HepG2 (cell line): ENCODE results near the gene C14orf93. TPM values are rescaled to one million over a fixed set of nuclear protein-coding genes. Genes with fewer than 3 reads are reported as not detected.

Experiments used
- ATF7 ChIP-seq, 2 experiments: fragments of 450-650 bp in 1 of 2; sonication (generic) in 1 of 2; formaldehyde crosslinking in 1 of 2; IDR thresholded peaks; 2 replicates each; pipeline versions ENCODE4 v1.4.0 to v1.6.1; 2016 to 2020; ENCODE audit warnings: antibody characterized with exemption in 1 of 2, mild to moderate bottlenecking in 1 of 2, missing genetic modification reagents in 1 of 2
- CBFB ChIP-seq: sonication (generic); formaldehyde crosslinking; IDR thresholded peaks from 2 replicates; pipeline ENCODE4 v1.4.0; 2020; ENCODE audit warnings: missing genetic modification reagents
- DMAP1 ChIP-seq: IDR thresholded peaks from 2 replicates; pipeline ENCODE4 v1.6.1; 2016
- HDAC2 ChIP-seq: sonication (generic); formaldehyde crosslinking; IDR thresholded peaks from 2 replicates; pipeline ENCODE4 v1.4.0; 2020; ENCODE audit warnings: missing genetic modification reagents
- HIVEP1 ChIP-seq: sonication (generic); formaldehyde crosslinking; IDR thresholded peaks from 2 replicates; pipeline ENCODE4 v1.4.0; 2020; ENCODE audit warnings: mild to moderate bottlenecking, missing genetic modification reagents
- NFE2L1 ChIP-seq: sonication (generic); formaldehyde crosslinking; IDR thresholded peaks from 2 replicates; pipeline ENCODE4 v1.4.0; 2020; ENCODE audit warnings: missing genetic modification reagents, mild to moderate bottlenecking, borderline replicate concordance
- SMAD1 ChIP-seq: sonication (generic); formaldehyde crosslinking; IDR thresholded peaks from 2 replicates; pipeline ENCODE4 v1.4.0; 2020; ENCODE audit warnings: missing genetic modification reagents, low read depth, mild to moderate bottlenecking, borderline replicate concordance
- SSRP1 ChIP-seq: IDR thresholded peaks from 2 replicates; pipeline ENCODE4 v1.6.1; 2016; ENCODE audit warnings: control low read depth
- TAF1 ChIP-seq: sonication (generic); formaldehyde crosslinking; IDR thresholded peaks from 2 replicates; pipeline ENCODE4 v1.4.0; 2020; ENCODE audit warnings: missing genetic modification reagents
- ZBTB46 ChIP-seq: sonication (generic); formaldehyde crosslinking; IDR thresholded peaks from 2 replicates; pipeline ENCODE4 v1.4.0; 2020; ENCODE audit warnings: mild to moderate bottlenecking, missing genetic modification reagents, borderline replicate concordance
- ZNF547 ChIP-seq: sonication (generic); formaldehyde crosslinking; IDR thresholded peaks from 2 replicates; pipeline ENCODE4 v1.5.1; 2020; ENCODE audit warnings: mild to moderate bottlenecking, missing genetic modification reagents
- ZNF552 ChIP-seq: sonication (generic); formaldehyde crosslinking; IDR thresholded peaks from 2 replicates; pipeline ENCODE4 v1.9.0; 2022; ENCODE audit warnings: missing genetic modification reagents, mild to moderate bottlenecking, borderline replicate concordance
- ZNF619 ChIP-seq: sonication (generic); formaldehyde crosslinking; IDR thresholded peaks from 2 replicates; pipeline ENCODE4 v1.4.0; 2020; ENCODE audit warnings: mild to moderate bottlenecking, missing genetic modification reagents
- ZNF678 ChIP-seq: sonication (generic); formaldehyde crosslinking; IDR thresholded peaks from 2 replicates; pipeline ENCODE4 v1.4.0; 2020; ENCODE audit warnings: mild to moderate bottlenecking, missing genetic modification reagents
- polyA plus RNA-seq, 8 experiments: library from polyadenylated mRNA; depleted of rRNA in 3 of 8; stranded (reverse) in 7 of 8; unstranded in 1 of 8; fragments of >200 nt; fragmentation: Illumina TruSeq in 4 of 8; extraction: Trizol in 4 of 8; gene quantifications; 2 replicates each; pipeline versions ENCODE4 v1.2.1 to v1.2.3, GENCODE V29; 2011 to 2016; ENCODE audit warnings: low read depth in 4 of 8, missing spikeins in 1 of 8, mixed read lengths in 1 of 8; ENCODE audit not compliant: insufficient read depth in 1 of 8
- total RNA-seq, 5 experiments: library from RNA; depleted of rRNA; stranded (reverse); fragments of >200 nt; fragmentation: Illumina TruSeq; extraction: Trizol; gene quantifications; 2 replicates each; pipeline ENCODE4 v1.2.3, GENCODE V29; 2016; ENCODE audit warnings: low read depth in 1 of 5
- TF ChIP-seq, protein P1 (sequence below): sonication (generic); formaldehyde crosslinking; IDR thresholded peaks from 2 replicates; pipeline ENCODE4 v1.4.0; 2020; ENCODE audit warnings: low read depth, missing genetic modification reagents
- TF ChIP-seq, protein P2 (sequence below): sonication (generic); formaldehyde crosslinking; IDR thresholded peaks from 2 replicates; pipeline ENCODE4 v1.4.0; 2020; ENCODE audit warnings: missing genetic modification reagents
- TF ChIP-seq, protein P3 (sequence below): sonication (generic); formaldehyde crosslinking; IDR thresholded peaks from 2 replicates; pipeline ENCODE4 v1.8.0; 2022; ENCODE audit warnings: missing genetic modification reagents, mild to moderate bottlenecking, borderline replicate concordance
- TF ChIP-seq, protein P4 (sequence below): sonication (generic); formaldehyde crosslinking; IDR thresholded peaks from 2 replicates; pipeline ENCODE4 v1.5.0; 2020; ENCODE audit warnings: missing genetic modification reagents, mild to moderate bottlenecking, borderline replicate concordance

The C14orf93 gene
- total and polyA plus RNA-seq, 2 of the 13 experiments (the other 11 are each of a cell fraction or from before 2014, with no cell fraction given) = 11.4 to 22.5 TPM

DNA sequence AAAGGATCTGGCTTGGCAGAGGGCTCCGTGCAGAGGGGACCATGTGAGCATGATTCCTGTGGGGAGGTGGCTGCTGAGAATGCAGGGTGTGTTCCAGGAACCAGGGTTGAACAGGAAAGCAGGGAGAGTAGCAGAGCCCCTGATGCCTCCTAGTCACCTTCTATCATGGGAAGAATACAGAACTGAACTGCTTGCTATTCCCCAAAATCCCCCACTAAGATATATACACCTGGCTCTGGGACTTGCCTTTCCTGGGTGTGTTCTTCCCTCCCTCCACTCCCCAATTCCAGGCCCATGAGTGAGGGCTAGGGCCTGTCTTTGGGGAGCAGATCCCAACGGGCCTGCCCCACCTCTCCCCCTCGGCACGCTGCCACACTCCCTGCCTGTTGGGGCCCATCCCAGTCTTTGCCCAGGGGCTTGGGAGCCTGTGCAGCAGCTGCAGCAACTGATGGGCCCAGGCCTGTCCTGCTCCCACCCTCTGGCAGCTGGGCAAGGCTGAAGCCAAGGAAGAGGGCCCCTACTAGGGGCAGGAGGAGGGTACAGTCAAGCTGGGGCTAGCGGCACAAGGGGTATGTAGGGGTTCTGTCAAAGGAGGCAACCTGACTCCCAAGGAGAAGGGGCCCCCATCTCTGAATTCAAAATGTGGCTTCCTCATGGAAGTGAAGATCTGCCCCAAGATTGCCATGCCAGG is 30.8 kb downstream of the C14orf93 start (continued):
- TF ChIP-seq, protein P1, sequence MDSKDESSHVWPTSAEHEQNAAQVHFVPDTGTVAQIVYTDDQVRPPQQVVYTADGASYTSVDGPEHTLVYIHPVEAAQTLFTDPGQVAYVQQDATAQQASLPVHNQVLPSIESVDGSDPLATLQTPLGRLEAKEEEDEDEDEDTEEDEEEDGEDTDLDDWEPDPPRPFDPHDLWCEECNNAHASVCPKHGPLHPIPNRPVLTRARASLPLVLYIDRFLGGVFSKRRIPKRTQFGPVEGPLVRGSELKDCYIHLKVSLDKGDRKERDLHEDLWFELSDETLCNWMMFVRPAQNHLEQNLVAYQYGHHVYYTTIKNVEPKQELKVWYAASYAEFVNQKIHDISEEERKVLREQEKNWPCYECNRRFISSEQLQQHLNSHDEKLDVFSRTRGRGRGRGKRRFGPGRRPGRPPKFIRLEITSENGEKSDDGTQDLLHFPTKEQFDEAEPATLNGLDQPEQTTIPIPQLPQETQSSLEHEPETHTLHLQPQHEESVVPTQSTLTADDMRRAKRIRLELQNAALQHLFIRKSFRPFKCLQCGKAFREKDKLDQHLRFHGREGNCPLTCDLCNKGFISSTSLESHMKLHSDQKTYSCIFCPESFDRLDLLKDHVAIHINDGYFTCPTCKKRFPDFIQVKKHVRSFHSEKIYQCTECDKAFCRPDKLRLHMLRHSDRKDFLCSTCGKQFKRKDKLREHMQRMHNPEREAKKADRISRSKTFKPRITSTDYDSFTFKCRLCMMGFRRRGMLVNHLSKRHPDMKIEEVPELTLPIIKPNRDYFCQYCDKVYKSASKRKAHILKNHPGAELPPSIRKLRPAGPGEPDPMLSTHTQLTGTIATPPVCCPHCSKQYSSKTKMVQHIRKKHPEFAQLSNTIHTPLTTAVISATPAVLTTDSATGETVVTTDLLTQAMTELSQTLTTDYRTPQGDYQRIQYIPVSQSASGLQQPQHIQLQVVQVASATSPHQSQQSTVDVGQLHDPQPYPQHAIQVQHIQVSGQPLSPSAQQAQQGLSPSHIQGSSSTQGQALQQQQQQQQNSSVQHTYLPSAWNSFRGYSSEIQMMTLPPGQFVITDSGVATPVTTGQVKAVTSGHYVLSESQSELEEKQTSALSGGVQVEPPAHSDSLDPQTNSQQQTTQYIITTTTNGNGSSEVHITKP (CRISPR knock-in tag) = peak; percentile 34; the same call in 1 of the 2 replicates
- TF ChIP-seq SMAD1 (CRISPR knock-in tag) = 0 out of 2 replicates have a peak, but pooled peaks have one; percentile 45
- TF ChIP-seq, protein P2, sequence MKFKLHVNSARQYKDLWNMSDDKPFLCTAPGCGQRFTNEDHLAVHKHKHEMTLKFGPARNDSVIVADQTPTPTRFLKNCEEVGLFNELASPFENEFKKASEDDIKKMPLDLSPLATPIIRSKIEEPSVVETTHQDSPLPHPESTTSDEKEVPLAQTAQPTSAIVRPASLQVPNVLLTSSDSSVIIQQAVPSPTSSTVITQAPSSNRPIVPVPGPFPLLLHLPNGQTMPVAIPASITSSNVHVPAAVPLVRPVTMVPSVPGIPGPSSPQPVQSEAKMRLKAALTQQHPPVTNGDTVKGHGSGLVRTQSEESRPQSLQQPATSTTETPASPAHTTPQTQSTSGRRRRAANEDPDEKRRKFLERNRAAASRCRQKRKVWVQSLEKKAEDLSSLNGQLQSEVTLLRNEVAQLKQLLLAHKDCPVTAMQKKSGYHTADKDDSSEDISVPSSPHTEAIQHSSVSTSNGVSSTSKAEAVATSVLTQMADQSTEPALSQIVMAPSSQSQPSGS (CRISPR knock-in tag) = 0 out of 2 replicates have a peak, but pooled peaks have one; percentile 29
- 0 out of 2 replicates have a peak, but pooled peaks have one; percentile 15 for TF ChIP-seq HDAC2 (CRISPR knock-in tag)
- peak; percentile 55; the same call in 1 of the 2 replicates for TF ChIP-seq TAF1
- TF ChIP-seq ZNF547 (CRISPR knock-in tag) = no peak
- peak; percentile 63; the same call in 1 of the 2 replicates for TF ChIP-seq ZBTB46 (CRISPR knock-in tag)
- no peak for TF ChIP-seq NFE2L1
- TF ChIP-seq CBFB (CRISPR knock-in tag) = peak; percentile 55; the same call in 1 of the 2 replicates
- TF ChIP-seq, protein P3, sequence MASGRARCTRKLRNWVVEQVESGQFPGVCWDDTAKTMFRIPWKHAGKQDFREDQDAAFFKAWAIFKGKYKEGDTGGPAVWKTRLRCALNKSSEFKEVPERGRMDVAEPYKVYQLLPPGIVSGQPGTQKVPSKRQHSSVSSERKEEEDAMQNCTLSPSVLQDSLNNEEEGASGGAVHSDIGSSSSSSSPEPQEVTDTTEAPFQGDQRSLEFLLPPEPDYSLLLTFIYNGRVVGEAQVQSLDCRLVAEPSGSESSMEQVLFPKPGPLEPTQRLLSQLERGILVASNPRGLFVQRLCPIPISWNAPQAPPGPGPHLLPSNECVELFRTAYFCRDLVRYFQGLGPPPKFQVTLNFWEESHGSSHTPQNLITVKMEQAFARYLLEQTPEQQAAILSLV (CRISPR knock-in tag) = peak; percentile 52
- TF ChIP-seq, protein P4, sequence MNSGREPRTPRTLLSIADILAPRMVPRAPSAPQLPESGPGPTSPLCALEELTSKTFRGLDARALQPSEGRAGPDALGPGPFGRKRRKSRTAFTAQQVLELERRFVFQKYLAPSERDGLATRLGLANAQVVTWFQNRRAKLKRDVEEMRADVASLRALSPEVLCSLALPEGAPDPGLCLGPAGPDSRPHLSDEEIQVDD = peak; percentile 52; the same call in 1 of the 2 replicates
- TF ChIP-seq ZNF619 = peak; percentile 94; the same call in 1 of the 2 replicates
- 0 out of 2 replicates have a peak, but pooled peaks have one; percentile 12 for TF ChIP-seq DMAP1
- TF ChIP-seq HIVEP1 (CRISPR knock-in tag) = no peak
- TF ChIP-seq ZNF678 (CRISPR knock-in tag) = peak; percentile 91; the same call in 1 of the 2 replicates
- TF ChIP-seq SSRP1 (CRISPR knock-in tag) = no peak
- TF ChIP-seq ATF7 (IDR thresholded peaks at IDR 0.05) = no peak
- peak; percentile 73; the same call in 1 of the 2 replicates for TF ChIP-seq ATF7 (CRISPR knock-in tag; IDR thresholded peaks at IDR 0.05)
- TF ChIP-seq ZNF552 (CRISPR knock-in tag) = peak; percentile 58; the same call in 1 of the 2 replicates
